DOHH2 (cell line): Measurements from ENCODE around the gene B3GLCT.

Source experiments
- H3F3A ChIP-seq: fragments of 200-600 bp; sonication (generic), shearing (Covaris generic); 2 replicates; pipeline ENCODE4 v1.6.0; 2016; ENCODE audit warnings: antibody characterized with exemption, mild to moderate bottlenecking; ENCODE audit not compliant: control insufficient read depth, insufficient read depth
- H3K27ac ChIP-seq: fragments of 200-600 bp; sonication (generic); 2 replicates; pipeline ENCODE4 v1.5.1; 2014; ENCODE audit warnings: low read depth, mild to moderate bottlenecking, low read length, moderate library complexity
- H3K27me3 ChIP-seq: fragments of 200-600 bp; sonication (generic); 2 replicates; pipeline ENCODE4 v1.6.1; 2014; ENCODE audit warnings: mild to moderate bottlenecking, low read length, mixed read lengths; ENCODE audit not compliant: control insufficient read depth
- H3K36me3 ChIP-seq: fragments of 200-600 bp; sonication (generic); 2 replicates; pipeline ENCODE4 v1.6.1; 2014; ENCODE audit warnings: mild to moderate bottlenecking, low read length, moderate library complexity, mixed read lengths; ENCODE audit not compliant: control insufficient read depth
- H3K4me1 ChIP-seq: fragments of 200-600 bp; sonication (generic); 2 replicates; pipeline ENCODE4 v1.6.1; 2014; ENCODE audit warnings: mild to moderate bottlenecking, low read length, mixed read lengths; ENCODE audit not compliant: control insufficient read depth
- H3K4me2 ChIP-seq: fragments of 200-600 bp; sonication (generic); 2 replicates; pipeline ENCODE4 v1.6.0; 2014; ENCODE audit warnings: mild to moderate bottlenecking, low read length, moderate library complexity
- H3K4me3 ChIP-seq: fragments of 200-600 bp; sonication (generic); 2 replicates; pipeline ENCODE4 v1.5.1; 2014; ENCODE audit warnings: mild to moderate bottlenecking, low read length, mixed read lengths
- H3K79me2 ChIP-seq: fragments of 200-600 bp; sonication (generic); 2 replicates; pipeline ENCODE4 v1.6.1; 2014; ENCODE audit warnings: mild to moderate bottlenecking, low read length, mixed read lengths; ENCODE audit not compliant: control insufficient read depth
- H3K9me2 ChIP-seq: fragments of 200-600 bp; sonication (generic); replicated peaks from 2 replicates; pipeline ENCODE4 v1.6.1; 2014; ENCODE audit warnings: mild to moderate bottlenecking, low read length, mixed read lengths; ENCODE audit not compliant: control insufficient read depth
- H3K9me3 ChIP-seq: fragments of 200-600 bp; sonication (generic); 2 replicates; pipeline ENCODE4 v1.6.1; 2014; ENCODE audit warnings: antibody characterized with exemption, low read length, mixed read lengths; ENCODE audit not compliant: control insufficient read depth, insufficient read depth
- H4K20me1 ChIP-seq: fragments of 200-600 bp; sonication (generic); 2 replicates; pipeline ENCODE4 v1.6.0; 2014; ENCODE audit warnings: low read depth, mild to moderate bottlenecking, antibody characterized with exemption, low read length, moderate library complexity; ENCODE audit not compliant: control insufficient read depth, insufficient read depth
- EZH2phosphoT487 ChIP-seq: fragments of 200-600 bp; sonication (generic); IDR thresholded peaks from 2 replicates; pipeline ENCODE4 v1.6.1; 2017; ENCODE audit warnings: borderline replicate concordance, mild to moderate bottlenecking, antibody characterized with exemption, low read length, moderate library complexity, mixed read lengths
- TF ChIP-seq, protein P1 (sequence below): fragments of 200-600 bp; sonication (generic); IDR thresholded peaks from one replicate; pipeline ENCODE4 v1.5.1; 2014; ENCODE audit warnings: antibody characterized with exemption, mild to moderate bottlenecking, low read depth, low read length; ENCODE audit not compliant: poor library complexity, severe bottlenecking

Gene B3GLCT

DNA sequence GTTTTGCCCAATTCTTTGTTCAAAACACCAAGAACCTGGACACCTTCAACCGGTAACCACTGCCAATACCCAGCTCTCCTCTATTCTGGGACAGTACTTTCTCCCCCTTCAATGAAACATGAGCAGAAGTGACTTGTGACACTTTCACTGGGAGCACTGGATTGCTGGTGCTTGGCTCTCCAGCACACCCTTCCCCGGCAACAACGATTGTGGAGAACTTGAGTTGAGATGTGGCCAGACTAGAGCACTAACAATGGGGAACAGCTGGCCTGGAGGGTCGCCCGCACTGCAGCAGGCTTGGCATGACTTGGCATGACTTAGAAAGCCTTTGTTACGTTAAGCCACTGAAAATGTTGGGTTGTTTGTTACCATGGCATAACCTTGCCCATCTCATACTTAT lies 7.5 kb upstream of the B3GLCT start:
- H3K4me1 ChIP-seq = no peaks in the 10 kb centered on the region
- no peaks in the 10 kb centered on the region for H4K20me1 ChIP-seq
- H3K27me3 ChIP-seq = peaks cover 11% of the 10 kb centered on the region; the same call in 1 of the 2 replicates
- no peaks in the 10 kb centered on the region for H3K36me3 ChIP-seq
- H3K9me3 ChIP-seq = no peaks in the 10 kb centered on the region
- H3K27ac ChIP-seq = no peak overlapping the region
- no peaks in the 10 kb centered on the region for H3K79me2 ChIP-seq
- no peak overlapping the region for H3K4me3 ChIP-seq
- H3F3A ChIP-seq = no peaks in the 10 kb centered on the region
- no peaks in the 10 kb centered on the region for H3K9me2 ChIP-seq
- no peak overlapping the region for H3K4me2 ChIP-seq
- TF ChIP-seq EZH2phosphoT487 = no peak
- TF ChIP-seq, protein P1, sequence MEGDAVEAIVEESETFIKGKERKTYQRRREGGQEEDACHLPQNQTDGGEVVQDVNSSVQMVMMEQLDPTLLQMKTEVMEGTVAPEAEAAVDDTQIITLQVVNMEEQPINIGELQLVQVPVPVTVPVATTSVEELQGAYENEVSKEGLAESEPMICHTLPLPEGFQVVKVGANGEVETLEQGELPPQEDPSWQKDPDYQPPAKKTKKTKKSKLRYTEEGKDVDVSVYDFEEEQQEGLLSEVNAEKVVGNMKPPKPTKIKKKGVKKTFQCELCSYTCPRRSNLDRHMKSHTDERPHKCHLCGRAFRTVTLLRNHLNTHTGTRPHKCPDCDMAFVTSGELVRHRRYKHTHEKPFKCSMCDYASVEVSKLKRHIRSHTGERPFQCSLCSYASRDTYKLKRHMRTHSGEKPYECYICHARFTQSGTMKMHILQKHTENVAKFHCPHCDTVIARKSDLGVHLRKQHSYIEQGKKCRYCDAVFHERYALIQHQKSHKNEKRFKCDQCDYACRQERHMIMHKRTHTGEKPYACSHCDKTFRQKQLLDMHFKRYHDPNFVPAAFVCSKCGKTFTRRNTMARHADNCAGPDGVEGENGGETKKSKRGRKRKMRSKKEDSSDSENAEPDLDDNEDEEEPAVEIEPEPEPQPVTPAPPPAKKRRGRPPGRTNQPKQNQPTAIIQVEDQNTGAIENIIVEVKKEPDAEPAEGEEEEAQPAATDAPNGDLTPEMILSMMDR = no peak

GRCh38 chr13:31195616-31196015 lies 4.2 kb upstream of the B3GLCT start:
- Histone ChIP-seq H3K27me3 (peaks cover 8% of the 10 kb centered on the region; the same call in 1 of the 2 replicates), H3K4me3 (no peak overlapping the region), H3K27ac (no peak overlapping the region), H3F3A (no peaks in the 10 kb centered on the region), H3K9me3 (no peaks in the 10 kb centered on the region), H4K20me1 (no peaks in the 10 kb centered on the region), H3K4me1 (peaks cover 4% of the 10 kb centered on the region), H3K36me3 (no peaks in the 10 kb centered on the region), H3K4me2 (no peak overlapping the region), H3K79me2 (no peaks in the 10 kb centered on the region), H3K9me2 (no peaks in the 10 kb centered on the region)
- TF ChIP-seq EZH2phosphoT487 = no peak
- TF ChIP-seq, protein P1 = no peak

- no peak overlapping the region for H3K27ac ChIP-seq
- H3K9me3 ChIP-seq = no peaks in the 10 kb centered on the region
- no peaks in the 10 kb centered on the region for H3K36me3 ChIP-seq
- H3K4me2 ChIP-seq = no peak overlapping the region
- no peaks in the 10 kb centered on the region for H4K20me1 ChIP-seq
- H3K27me3 ChIP-seq = peaks cover 8% of the 10 kb centered on the region; the same call in 1 of the 2 replicates
- no peak overlapping the region for H3K4me3 ChIP-seq
- TF ChIP-seq, protein P1 = no peak
- TF ChIP-seq EZH2phosphoT487 = no peak
- H3K9me2 ChIP-seq = no peaks in the 10 kb centered on the region
- peaks cover 15% of the 10 kb centered on the region for H3K4me1 ChIP-seq
- H3F3A ChIP-seq = no peaks in the 10 kb centered on the region
- no peaks in the 10 kb centered on the region; the same call in 1 of the 2 replicates for H3K79me2 ChIP-seq
These were observed 2.8 kb upstream of the B3GLCT start for GRCh38 chr13:31196992-31197391.

DNA sequence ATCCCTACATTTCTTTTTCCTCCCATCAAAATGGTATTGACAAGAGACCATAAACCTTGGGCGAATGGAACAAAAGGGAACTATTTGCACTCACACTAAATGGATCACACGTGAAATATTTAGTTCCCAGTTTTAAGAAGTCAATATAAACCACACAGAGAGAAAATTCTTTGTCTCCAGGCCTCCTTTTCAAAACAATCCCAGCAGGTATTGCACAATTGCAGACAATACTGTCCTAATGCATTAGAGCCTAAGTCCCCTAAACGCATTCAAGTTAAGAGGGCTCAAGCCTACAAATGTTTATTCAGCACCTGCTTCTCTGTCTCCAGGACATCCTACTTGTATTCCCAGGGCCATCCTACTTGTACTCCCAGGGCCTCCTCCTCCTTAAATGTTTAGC lies 1.3 kb upstream of the B3GLCT start:
- Histone ChIP-seq H3K9me3 (no peaks in the 10 kb centered on the region), H3K4me1 (peaks cover 22% of the 10 kb centered on the region), H3K27me3 (peaks cover 6% of the 10 kb centered on the region; the same call in 1 of the 2 replicates), H3K9me2 (no peaks in the 10 kb centered on the region), H3K4me3 (no peak overlapping the region), H3K4me2 (no peak overlapping the region), H3K36me3 (no peaks in the 10 kb centered on the region), H3F3A (no peaks in the 10 kb centered on the region), H4K20me1 (no peaks in the 10 kb centered on the region), H3K79me2 (peaks cover 6% of the 10 kb centered on the region), H3K27ac (no peak overlapping the region)
- no peak for TF ChIP-seq EZH2phosphoT487
- TF ChIP-seq, protein P1 = no peak
